HG02852 (cell line): ENCODE results near the gene ZIC5.

Experiments
- ATAC-seq: cut with Tn5 transposase; IDR thresholded peaks from one replicate; pipeline ENCODE4 v1.9.1; 2021; ENCODE audit warnings: mild to moderate bottlenecking, moderate library complexity; ENCODE audit not compliant: unreplicated experiment

Gene ZIC5

DNA sequence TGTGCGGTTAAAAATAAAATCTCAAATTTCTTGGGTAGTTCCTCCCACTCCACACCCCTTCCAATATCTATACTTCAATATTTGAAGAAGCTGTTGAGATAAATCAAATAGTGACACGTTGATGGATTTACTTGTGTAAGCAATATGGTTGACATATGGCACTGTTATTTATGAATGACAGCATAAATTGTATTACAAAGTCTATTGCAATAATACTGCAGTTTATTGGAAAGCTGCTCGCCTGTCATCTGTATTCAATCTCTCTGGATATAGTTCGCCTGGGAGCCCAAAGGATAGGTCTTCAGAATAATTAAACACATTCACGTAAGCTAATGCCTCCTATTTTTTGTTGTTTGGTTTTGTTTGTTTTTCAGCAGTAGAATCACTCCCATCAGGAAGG is 5.0 kb upstream of the ZIC5 start:
- no peak for ATAC-seq

GRCh38 chr13:99975626-99976025 is 4.1 kb upstream of the ZIC5 start:
- no peak for ATAC-seq

DNA sequence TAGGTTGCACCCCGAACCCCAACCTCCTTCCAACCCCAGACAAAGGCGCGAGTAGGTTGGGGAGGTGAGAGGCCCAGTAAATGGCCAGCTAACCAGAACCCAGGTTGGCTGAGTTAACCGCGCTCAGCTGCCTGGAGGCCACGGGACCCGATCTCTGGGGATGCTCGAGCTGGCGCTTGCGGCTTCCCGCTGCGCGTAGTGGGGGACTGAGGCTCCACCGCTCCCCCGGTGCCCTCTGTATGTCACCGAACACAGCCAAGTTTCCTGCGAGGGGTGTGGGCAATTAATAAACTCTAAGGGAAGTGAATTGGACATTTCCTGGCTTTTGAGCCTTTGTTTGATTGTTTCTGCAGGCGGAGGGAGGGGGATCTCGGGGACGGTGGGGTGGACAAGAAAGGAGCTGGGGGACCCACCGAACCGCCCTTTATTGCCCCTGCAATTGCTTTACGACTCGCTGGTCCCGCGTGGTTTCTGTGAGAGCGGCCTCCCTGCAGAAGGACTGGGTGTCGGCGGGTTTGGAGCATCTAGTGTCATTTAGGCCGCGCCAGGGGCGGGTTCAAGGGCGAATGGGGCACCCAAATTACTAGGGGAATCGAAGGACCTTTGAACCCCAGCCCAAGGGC is 3.5 kb upstream of the ZIC5 start:
- ATAC-seq, result no peak

GRCh38 chr13:99974296-99974938 is 2.9 kb upstream of the ZIC5 start:
- no peak for ATAC-seq

DNA sequence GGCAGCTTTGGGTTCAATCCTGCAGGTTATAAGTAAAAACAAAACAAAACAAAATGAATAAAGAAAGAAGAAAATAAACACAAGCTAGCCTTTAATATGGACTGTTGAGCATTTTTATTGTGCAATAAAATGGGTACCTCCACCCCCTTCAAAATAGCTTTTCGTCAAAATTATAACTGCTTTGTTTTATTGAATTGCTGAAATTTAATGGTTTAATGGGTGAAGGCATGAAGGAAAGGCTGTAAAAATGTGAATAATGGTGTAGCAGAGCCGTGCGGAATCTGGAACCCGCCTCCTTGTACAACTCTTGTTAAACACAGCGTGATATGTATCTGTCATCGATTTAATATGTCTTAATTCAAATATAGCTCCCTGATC is 2.2 kb upstream of the ZIC5 start:
- ATAC-seq, result no peak

DNA sequence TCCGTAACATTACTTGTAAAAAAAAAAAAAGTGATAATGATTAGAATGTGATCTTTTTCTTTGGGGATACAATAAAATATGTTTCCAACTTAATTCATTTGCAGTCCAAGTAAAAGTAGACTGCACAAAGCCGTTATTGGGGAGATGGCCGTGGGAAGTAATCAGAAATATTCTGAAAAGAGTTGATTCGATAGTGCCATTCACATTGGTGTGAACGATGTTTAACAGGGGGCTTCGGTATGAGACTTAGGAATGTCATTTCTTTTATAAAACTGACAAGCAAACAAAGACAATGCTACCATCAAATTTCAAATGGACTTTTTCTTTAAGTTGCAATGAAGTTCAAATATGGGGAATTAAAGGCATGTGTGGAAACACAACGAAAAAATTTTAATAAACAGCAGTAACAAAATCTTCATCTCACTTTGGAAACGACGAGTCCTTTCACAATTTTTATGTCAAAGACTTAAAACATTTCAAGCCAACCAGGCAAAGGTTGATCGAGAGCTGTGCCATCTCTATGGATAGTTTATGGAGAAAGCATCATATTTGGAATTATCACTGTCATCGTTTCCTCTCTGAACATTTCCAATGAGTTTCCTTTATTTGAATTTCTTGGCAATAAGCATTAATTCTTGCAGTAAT is 1.7 kb upstream of the ZIC5 start:
- ATAC-seq, result no peak

GRCh38 chr13:99972190-99972731 is 694 bp upstream of the ZIC5 start:
- ATAC-seq, result no peak

DNA sequence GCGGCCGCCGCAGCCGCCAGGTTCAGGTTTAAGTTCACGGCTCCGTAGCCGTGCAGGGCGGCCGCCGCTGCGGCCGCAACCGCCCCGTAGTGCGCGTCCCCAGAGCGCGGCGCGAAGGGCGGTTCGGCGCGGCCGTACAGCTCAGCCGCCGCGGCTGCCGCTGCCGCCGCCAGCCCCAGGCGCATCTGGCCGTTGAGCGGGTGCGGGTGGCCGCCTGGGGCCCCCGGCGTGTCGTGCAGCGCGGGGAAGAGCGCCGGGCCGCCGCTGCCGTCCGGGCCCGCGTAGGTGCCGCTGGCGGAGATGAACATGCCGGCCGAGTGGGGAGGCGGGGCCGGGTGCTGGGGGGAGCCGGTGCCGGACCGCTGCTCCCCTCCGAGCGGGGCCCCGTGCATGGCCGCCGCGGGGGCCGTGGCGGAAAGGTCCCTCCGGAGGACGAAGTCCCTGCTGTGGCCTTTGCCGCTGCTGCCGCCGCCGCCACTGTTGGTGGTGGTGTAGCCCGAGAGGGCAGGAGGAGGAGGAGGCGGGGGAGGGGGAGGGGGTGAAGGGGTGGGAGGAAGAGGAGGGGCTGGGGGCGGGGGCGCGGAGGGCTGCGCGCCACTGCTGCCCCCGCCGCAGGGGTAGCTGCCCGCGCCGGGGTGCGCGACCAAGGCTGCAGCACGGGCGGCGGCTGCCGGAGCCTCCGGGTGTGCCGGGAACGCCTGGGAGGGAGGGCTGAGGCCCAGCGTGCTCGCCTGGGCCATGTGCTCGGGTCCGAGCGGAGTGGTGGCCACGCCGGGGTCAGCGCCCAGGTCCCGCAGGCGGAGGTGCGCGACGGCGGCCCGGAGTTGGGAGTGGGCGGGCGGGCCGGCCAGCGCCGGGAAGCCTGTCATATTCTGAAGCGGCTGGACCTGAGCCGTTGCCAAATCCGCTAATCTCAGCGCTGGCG is 654 bp downstream of the ZIC5 start:
- no peak for ATAC-seq

- no peak for ATAC-seq
Measured at GRCh38 chr13:99969919-99970650, 1.5 kb downstream of the ZIC5 start.

DNA sequence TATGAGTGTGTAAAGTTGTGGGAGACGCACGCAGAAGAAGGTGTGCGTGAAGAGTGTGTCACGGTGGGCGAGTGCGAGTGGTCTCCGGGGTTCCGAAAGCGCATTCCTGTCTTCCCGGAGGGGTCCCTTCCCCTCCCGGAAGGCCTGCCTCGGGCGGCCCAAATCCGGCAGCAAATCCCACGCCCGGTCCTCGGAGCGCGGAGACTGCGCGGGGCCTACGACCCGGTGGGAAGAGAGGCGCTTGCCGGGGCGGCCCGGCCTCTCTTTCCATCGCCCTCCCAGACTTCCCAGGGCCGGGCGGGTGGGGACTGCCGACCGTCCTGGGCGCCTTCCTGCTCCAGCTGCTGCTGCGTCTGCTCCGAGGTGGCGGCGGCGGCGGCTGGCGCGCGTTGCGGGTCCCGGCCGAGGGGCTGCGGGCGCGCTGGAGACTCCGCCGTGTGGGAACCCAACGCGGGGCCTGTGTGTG is 2.1 kb downstream of the ZIC5 start:
- no peak for ATAC-seq

- ATAC-seq, result no peak
Measured at GRCh38 chr13:99968521-99969452, 2.8 kb downstream of the ZIC5 start.

GRCh38 chr13:99967869-99968520 is 3.6 kb downstream of the ZIC5 start:
- no peak for ATAC-seq

DNA sequence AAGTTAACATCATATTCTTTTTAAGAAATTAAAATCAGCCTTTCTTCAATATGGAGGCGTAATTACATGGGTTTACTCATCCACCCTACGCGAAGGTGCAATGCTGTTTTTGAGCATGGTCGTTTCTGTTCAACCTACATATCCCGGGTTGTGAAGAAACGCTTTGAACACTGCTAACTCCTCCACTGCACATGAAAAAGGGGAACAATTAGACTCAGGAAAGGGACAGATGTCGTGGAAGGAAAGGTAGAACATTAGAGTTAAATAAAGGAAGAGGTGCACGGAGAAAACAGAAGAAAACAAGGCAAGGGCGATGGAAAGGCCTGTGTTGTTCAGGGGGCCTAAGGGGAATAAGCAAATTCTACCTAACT is 4.1 kb downstream of the ZIC5 start:
- no peak for ATAC-seq

DNA sequence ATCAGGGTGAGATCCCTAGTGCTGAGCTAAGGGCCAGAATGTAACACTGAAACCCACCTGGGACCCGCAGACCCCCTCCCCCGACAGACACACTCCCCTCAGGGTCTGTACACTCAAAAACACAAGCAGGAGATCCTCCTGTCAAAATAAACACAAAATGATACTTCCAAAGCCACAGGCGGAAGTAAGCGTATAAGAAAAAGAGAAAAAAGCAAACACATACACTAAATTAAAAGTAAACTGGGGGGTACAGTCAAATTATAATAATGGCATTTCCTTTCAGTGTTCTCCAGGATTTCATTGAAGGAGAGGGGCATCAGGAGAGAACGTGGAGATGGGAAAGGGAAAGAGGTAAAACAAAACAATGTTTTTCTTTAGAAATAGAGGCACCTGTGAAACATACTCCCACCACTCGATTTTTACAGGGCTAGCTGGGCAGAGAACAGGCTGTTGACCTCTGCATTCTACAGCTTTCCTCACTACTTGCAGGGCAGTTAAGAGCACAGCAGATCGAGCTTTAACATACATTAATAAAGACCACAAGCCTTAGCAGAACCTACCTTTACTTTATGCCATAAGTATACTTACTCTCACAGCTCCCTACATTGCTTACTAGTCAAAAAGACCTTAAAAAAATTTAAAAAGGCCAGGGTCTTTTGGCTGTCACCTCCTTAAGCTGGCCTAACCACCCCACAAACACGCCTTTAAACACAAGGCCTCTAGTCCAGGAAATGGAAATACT is 5.3 kb downstream of the ZIC5 start:
- ATAC-seq, result no peak

DNA sequence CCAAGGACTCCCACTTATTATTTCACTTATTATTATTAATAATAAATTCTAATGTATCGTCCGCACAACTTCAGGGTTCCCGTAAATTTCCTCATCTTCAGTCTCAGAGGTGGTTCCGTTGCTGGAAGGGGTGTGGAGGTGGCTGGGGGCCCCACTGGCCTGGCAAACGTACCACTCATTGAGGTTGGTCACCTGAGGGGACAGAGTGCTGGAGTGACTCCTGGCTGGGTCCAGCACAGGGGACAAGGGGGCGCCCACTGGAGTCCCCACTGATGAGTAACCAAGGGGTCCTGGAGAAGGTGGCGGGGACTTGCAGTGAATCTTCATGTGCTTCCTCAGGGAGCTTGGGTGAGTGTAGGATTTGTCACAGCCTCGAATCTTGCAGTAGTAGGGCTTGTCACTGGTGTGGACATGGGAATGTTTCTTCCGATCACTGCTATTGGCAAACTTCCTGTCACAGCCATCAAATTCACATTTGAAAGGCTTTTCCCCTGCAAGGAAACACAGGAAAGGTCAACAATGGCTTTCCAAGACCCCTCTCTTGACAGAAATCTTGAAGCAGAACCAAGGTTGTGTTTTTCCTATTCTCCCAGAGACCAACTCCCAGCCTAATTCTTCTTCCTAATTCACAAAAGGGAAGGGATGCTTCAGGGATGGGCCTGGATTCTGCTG is 6.1 kb downstream of the ZIC5 start:
- ATAC-seq, result no peak

DNA sequence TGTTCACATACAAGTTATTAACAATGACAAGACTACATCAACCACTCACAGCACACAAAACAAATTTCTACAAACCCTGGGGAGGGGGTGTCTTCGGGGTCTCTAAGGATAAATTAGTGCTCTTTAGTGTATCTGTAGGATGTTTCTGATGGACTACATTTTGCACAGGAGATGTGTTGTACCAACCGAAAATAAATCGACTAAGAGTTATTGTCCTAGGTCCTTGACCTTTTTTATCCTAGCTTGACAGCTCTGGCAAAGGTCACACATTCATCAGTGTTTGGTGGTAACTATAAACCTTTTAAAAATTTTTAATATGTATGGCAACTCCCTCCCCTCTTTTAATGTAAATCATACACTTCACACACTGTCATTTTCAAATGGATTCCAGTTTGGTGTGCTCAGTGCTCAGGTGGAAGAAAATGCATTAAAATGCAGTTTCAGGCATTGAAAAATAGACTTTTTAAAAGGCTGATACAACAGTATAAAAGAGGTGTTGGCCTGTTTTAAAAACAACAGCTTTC is 7.7 kb downstream of the ZIC5 start:
- ATAC-seq, result no peak

- no peak for ATAC-seq
Measured at GRCh38 chr13:99962242-99962641, 9.3 kb downstream of the ZIC5 start.
